DOHH2 (cell line): ENCODE data around the gene TRPM2.

Source experiments
- EZH2phosphoT487 ChIP-seq: fragments of 200-600 bp; sonication (generic); IDR thresholded peaks from 2 replicates; pipeline ENCODE4 v1.6.1; 2017; ENCODE audit warnings: borderline replicate concordance, mild to moderate bottlenecking, antibody characterized with exemption, low read length, moderate library complexity, mixed read lengths
- TF ChIP-seq, protein P1 (sequence below): fragments of 200-600 bp; sonication (generic); IDR thresholded peaks from one replicate; pipeline ENCODE4 v1.5.1; 2014; ENCODE audit warnings: antibody characterized with exemption, mild to moderate bottlenecking, low read depth, low read length; ENCODE audit not compliant: poor library complexity, severe bottlenecking

DNA sequence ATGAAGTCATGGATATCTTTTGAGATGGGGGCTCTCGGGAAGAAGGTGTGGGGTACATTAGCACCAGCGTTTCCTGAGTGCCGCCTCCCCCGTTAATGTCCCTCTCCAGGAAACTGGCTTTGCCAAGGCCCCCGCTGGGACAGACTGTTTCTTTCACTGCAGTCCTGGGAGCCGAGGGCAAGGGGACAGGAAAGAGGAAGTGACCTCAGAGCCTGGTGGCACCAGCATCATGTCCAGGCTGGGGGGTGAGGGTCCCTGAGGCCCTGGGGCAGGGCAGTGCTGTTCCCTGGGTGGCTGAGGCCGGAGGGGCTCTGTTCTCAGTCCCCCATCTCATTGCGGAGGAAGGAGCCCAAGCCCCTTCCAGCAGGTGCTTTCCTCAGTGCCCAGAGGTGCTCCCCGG lies 47.7 kb upstream of the TRPM2 start:
- TF ChIP-seq, protein P1, sequence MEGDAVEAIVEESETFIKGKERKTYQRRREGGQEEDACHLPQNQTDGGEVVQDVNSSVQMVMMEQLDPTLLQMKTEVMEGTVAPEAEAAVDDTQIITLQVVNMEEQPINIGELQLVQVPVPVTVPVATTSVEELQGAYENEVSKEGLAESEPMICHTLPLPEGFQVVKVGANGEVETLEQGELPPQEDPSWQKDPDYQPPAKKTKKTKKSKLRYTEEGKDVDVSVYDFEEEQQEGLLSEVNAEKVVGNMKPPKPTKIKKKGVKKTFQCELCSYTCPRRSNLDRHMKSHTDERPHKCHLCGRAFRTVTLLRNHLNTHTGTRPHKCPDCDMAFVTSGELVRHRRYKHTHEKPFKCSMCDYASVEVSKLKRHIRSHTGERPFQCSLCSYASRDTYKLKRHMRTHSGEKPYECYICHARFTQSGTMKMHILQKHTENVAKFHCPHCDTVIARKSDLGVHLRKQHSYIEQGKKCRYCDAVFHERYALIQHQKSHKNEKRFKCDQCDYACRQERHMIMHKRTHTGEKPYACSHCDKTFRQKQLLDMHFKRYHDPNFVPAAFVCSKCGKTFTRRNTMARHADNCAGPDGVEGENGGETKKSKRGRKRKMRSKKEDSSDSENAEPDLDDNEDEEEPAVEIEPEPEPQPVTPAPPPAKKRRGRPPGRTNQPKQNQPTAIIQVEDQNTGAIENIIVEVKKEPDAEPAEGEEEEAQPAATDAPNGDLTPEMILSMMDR = no peak
- no peak for TF ChIP-seq EZH2phosphoT487
